DOHH2 (cell line): ENCODE data around the gene NPAS3.

Source experiments
- CTCF ChIP-seq: fragments of 200-600 bp; sonication (generic); IDR thresholded peaks from one replicate; pipeline ENCODE4 v1.5.1; 2014; ENCODE audit warnings: antibody characterized with exemption, mild to moderate bottlenecking, low read depth, low read length; ENCODE audit not compliant: poor library complexity, severe bottlenecking
- EZH2phosphoT487 ChIP-seq: fragments of 200-600 bp; sonication (generic); IDR thresholded peaks from 2 replicates; pipeline ENCODE4 v1.6.1; 2017; ENCODE audit warnings: borderline replicate concordance, mild to moderate bottlenecking, antibody characterized with exemption, low read length, moderate library complexity, mixed read lengths

- TF ChIP-seq CTCF = no peak
- TF ChIP-seq EZH2phosphoT487 = no peak
Measured at GRCh38 chr14:33842299-33842698, 903.6 kb downstream of the NPAS3 start.
